B cell (primary cell): ENCODE results near the gene ASTL. TPM values are rescaled to one million over a fixed set of nuclear protein-coding genes. Genes with fewer than 3 reads are reported as not detected.

Experiments used
- ATAC-seq: fragments of 200-7000 bp; cut with Tn5 transposase; one replicate; pipeline ENCODE4 v1.10.0; 2021; ENCODE audit warnings: low read depth, mild to moderate bottlenecking, moderate number of reproducible peaks, moderate library complexity
- CTCF ChIA-PET: fragments of 350-600 bp; sonication (Branson Sonifier 250); formaldehyde crosslinking; loops from one replicate; lab custom pipeline; 2021; ENCODE audit warnings: antibody characterized with exemption, inconsistent platforms; lab: Charles Lee
- POLR2A ChIA-PET: fragments of 350-600 bp; sonication (Branson Sonifier 250); formaldehyde crosslinking; loops from one replicate; lab custom pipeline; 2021; ENCODE audit warnings: antibody characterized with exemption; lab: Charles Lee
- DNase-seq: peaks from one replicate; pipeline ENCODE4 v3.0.0; 2013
- H2AFZ ChIP-seq: 2 replicates; pipeline ENCODE4 v1.6.1; 2012; ENCODE audit warnings: mild to moderate bottlenecking, low read depth, low read length; ENCODE audit not compliant: insufficient read depth, poor library complexity, severe bottlenecking
- H3K27ac ChIP-seq, 2 donors: 1 replicate in 1 of 2; 2 replicates in 1 of 2; pipeline ENCODE4 v1.5.1; 2012 to 2013; ENCODE audit warnings: low read length in 2 of 2, mild to moderate bottlenecking in 2 of 2, moderate library complexity in 1 of 2
- H3K27me3 ChIP-seq, 4 experiments: fragments of 200-600 bp in 1 of 4; sonication (generic) in 1 of 4; replicated peaks in 1 of 4; 1 replicate in 2 of 4; 2 replicates in 2 of 4; pipeline versions ENCODE4 v1.6.1 to v1.7.0; 2013 to 2016; ENCODE audit warnings: low read length in 3 of 4, mild to moderate bottlenecking in 2 of 4, mixed read lengths in 1 of 4, moderate library complexity in 1 of 4; ENCODE audit not compliant: insufficient read depth in 4 of 4, control insufficient read depth in 3 of 4; ENCODE audit errors: control extremely low read depth in 1 of 4
- H3K36me3 ChIP-seq, 2 experiments: replicated peaks in 1 of 2; 1 replicate in 1 of 2; 2 replicates in 1 of 2; pipeline versions ENCODE4 v1.6.1 to v1.7.1; 2013; ENCODE audit warnings: low read length in 1 of 2; ENCODE audit not compliant: insufficient read depth in 2 of 2, control insufficient read depth in 1 of 2; ENCODE audit errors: control extremely low read depth in 1 of 2, extremely low read depth in 1 of 2
- H3K4me1 ChIP-seq, 2 donors: fragments of 200-600 bp in 1 of 2; sonication (generic) in 1 of 2; 1 replicate in 1 of 2; 2 replicates in 1 of 2; pipeline versions ENCODE4 v1.5.1 to v1.6.1; 2013 to 2017; ENCODE audit warnings: low read length in 2 of 2; ENCODE audit not compliant: control insufficient read depth in 2 of 2, insufficient read depth in 2 of 2
- H3K4me2 ChIP-seq: replicated peaks from 2 replicates; pipeline ENCODE3; 2012; ENCODE audit warnings: mild to moderate bottlenecking, low read depth, low read length; ENCODE audit not compliant: poor library complexity, severe bottlenecking
- H3K4me3 ChIP-seq, 5 experiments: fragments of 200-600 bp in 1 of 5; sonication (generic) in 1 of 5; 1 replicate in 3 of 5; 2 replicates in 2 of 5; pipeline versions ENCODE4 v1.5.1 to v1.7.0; 2011 to 2016; ENCODE audit warnings: low read length in 4 of 5, mild to moderate bottlenecking in 4 of 5, low read depth in 2 of 5, control low read depth in 1 of 5, moderate library complexity in 1 of 5; ENCODE audit not compliant: insufficient read depth in 1 of 5; ENCODE audit errors: control extremely low read depth in 1 of 5, extremely low read depth in 1 of 5
- H3K79me2 ChIP-seq: fragments of 200-600 bp; sonication (generic); one replicate; pipeline ENCODE4 v1.6.0; 2016; ENCODE audit warnings: low read length; ENCODE audit not compliant: control insufficient read depth, insufficient read depth
- H3K9ac ChIP-seq: fragments of 200-600 bp; sonication (generic); 2 replicates; pipeline ENCODE4 v1.6.1; 2017; ENCODE audit warnings: mild to moderate bottlenecking, low read length, moderate library complexity
- H3K9me3 ChIP-seq, 3 donors: one replicate each; pipeline versions ENCODE4 v1.6.1 to v1.7.1; 2013; ENCODE audit warnings: low read length in 2 of 3; ENCODE audit not compliant: control insufficient read depth in 2 of 3, insufficient read depth in 1 of 3; ENCODE audit errors: control extremely low read depth in 1 of 3
- H4K20me1 ChIP-seq: 2 replicates; pipeline ENCODE4 v1.6.0; 2012; ENCODE audit warnings: mild to moderate bottlenecking, low read length; ENCODE audit not compliant: insufficient read depth, control insufficient read depth, poor library complexity, severe bottlenecking
- H3K27ac Mint-ChIP-seq: one replicate; pipeline ENCODE4 v1.8.0; 2021; ENCODE audit warnings: mixed read lengths
- H3K27me3 Mint-ChIP-seq: one replicate; pipeline ENCODE4 v1.8.0; 2021; ENCODE audit warnings: mixed read lengths
- H3K4me1 Mint-ChIP-seq: one replicate; pipeline ENCODE4 v1.8.0; 2021; ENCODE audit warnings: mixed read lengths
- H3K4me3 Mint-ChIP-seq: one replicate; pipeline ENCODE4 v1.8.0; 2021; ENCODE audit warnings: mixed read lengths
- H3K9me3 Mint-ChIP-seq: one replicate; pipeline ENCODE4 v1.8.0; 2022; ENCODE audit warnings: mixed read lengths; ENCODE audit not compliant: insufficient read depth
- EZH2 ChIP-seq: IDR thresholded peaks from 2 replicates; pipeline ENCODE4 v1.6.1; 2012; ENCODE audit warnings: borderline replicate concordance, low read depth, mild to moderate bottlenecking, moderate library complexity, low read length; ENCODE audit not compliant: insufficient read depth, poor library complexity, severe bottlenecking
- WGBS: methylation state at CpG from one replicate; pipeline ENCODE4 v1.1.5; 2013; ENCODE audit warnings: missing lambda C conversion rate; ENCODE audit not compliant: insufficient coverage; 5-methylcytosine and 5-hydroxymethylcytosine counted together
- intact Hi-C: fragments of 100-400 bp; cut with micrococcal nuclease; formaldehyde crosslinking; loops from one replicate; pipeline ENCODE4 v1.10.0; 2022
- polyA plus RNA-seq: library from polyadenylated mRNA; depleted of rRNA; stranded (reverse); fragments of >200 nt; gene quantifications from 2 replicates; pipeline ENCODE4 v1.2.3, GENCODE V29; 2012
- total RNA-seq, 2 donors: library from RNA; stranded (reverse); fragments of 120-200 nt in 1 of 2; gene quantifications; 1 replicate in 1 of 2; 2 replicates in 1 of 2; pipeline versions ENCODE4 v1.2.3 to v1.2.4, GENCODE V29; 2013 to 2022
- TF ChIP-seq, protein P1 (sequence below): fragments of 200-600 bp; IDR thresholded peaks from one replicate; pipeline ENCODE4 v1.8.0; 2022; ENCODE audit warnings: antibody characterized with exemption, mild to moderate bottlenecking

Gene ASTL
- total and polyA plus RNA-seq, 2 donors (not counting 1 experiment from before 2014, with no cell fraction given) = 0.15 to 0.59 TPM

- Histone ChIP-seq H3K27me3 (no peaks in the 10 kb centered on the region), H3K4me3 (no peak overlapping the region), H3K79me2 (no peaks in the 10 kb centered on the region), H2AFZ (no peak overlapping the region), H3K36me3 (peaks cover 12 to 50% of the 10 kb centered on the region in 2 experiments), H3K9me3 (no peaks in the 10 kb centered on the region), H3K27ac (no peak overlapping the region), H4K20me1 (peaks cover 7% of the 10 kb centered on the region), H3K4me1 (no peaks in the 10 kb centered on the region), H3K9ac (no peak overlapping the region), H3K4me2 (no peak overlapping the region)
- Mint-ChIP-seq H3K4me1 (peaks cover 3% of the 10 kb centered on the region), H3K27ac (no peak overlapping the region), H3K4me3 (no peak overlapping the region), H3K27me3 (no peaks in the 10 kb centered on the region), H3K9me3 (no peaks in the 10 kb centered on the region)
- no peak for TF ChIP-seq EZH2
- TF ChIP-seq, protein P1, sequence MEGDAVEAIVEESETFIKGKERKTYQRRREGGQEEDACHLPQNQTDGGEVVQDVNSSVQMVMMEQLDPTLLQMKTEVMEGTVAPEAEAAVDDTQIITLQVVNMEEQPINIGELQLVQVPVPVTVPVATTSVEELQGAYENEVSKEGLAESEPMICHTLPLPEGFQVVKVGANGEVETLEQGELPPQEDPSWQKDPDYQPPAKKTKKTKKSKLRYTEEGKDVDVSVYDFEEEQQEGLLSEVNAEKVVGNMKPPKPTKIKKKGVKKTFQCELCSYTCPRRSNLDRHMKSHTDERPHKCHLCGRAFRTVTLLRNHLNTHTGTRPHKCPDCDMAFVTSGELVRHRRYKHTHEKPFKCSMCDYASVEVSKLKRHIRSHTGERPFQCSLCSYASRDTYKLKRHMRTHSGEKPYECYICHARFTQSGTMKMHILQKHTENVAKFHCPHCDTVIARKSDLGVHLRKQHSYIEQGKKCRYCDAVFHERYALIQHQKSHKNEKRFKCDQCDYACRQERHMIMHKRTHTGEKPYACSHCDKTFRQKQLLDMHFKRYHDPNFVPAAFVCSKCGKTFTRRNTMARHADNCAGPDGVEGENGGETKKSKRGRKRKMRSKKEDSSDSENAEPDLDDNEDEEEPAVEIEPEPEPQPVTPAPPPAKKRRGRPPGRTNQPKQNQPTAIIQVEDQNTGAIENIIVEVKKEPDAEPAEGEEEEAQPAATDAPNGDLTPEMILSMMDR = no peak
- intact Hi-C loops = no loop called here
- ChIA-PET CTCF (interaction anchor here (0.7 to 2.4 kb wide), 3 partner anchors 10 to 80 kb away, joined by 3 to 11 read pairs (median 4); no protein-coding TSS in a partner anchor), POLR2A (interaction anchor here (0.5 kb wide), 1 partner anchor 163 kb away, joined by 6 read pairs; no protein-coding TSS in a partner anchor)
- WGBS = 97% methylated on average over 5 of the region's 8 CpGs
- no peak for DNase-seq
- no peak for ATAC-seq
Measured at GRCh38 chr2:96184989-96185388, 46.7 kb upstream of the ASTL start.

- Histone ChIP-seq H3K27me3 (no peaks in the 10 kb centered on the region), H3K9ac (no peak overlapping the region), H3K27ac (no peak overlapping the region), H3K9me3 (no peaks in the 10 kb centered on the region), H2AFZ (no peak overlapping the region), H3K36me3 (peaks cover 12 to 44% of the 10 kb centered on the region in 2 experiments), H3K79me2 (no peaks in the 10 kb centered on the region), H3K4me3 (no peak overlapping the region), H3K4me1 (no peaks in the 10 kb centered on the region), H3K4me2 (no peak overlapping the region), H4K20me1 (peaks cover 3% of the 10 kb centered on the region)
- no peaks in the 10 kb centered on the region for H3K27me3 Mint-ChIP-seq
- H3K9me3 Mint-ChIP-seq = no peaks in the 10 kb centered on the region
- ChIA-PET POLR2A (interaction anchor here (0.5 kb wide), 1 partner anchor 164 kb away, joined by 6 read pairs; no protein-coding TSS in a partner anchor), CTCF (interaction anchor here (2.0 kb wide), 1 partner anchor 10 kb away, joined by 8 read pairs; no protein-coding TSS in a partner anchor)
- no peak for ATAC-seq
- intact Hi-C loops = no loop called here
- no peak for DNase-seq
- H3K27ac Mint-ChIP-seq = peak overlapping the region; percentile 29
- no peak for TF ChIP-seq EZH2
- TF ChIP-seq, protein P1 = no peak
- no peak overlapping the region for H3K4me3 Mint-ChIP-seq
- WGBS = 93% methylated on average over 5 of the region's 8 CpGs
- peaks cover 3% of the 10 kb centered on the region for H3K4me1 Mint-ChIP-seq
Measured at GRCh38 chr2:96184188-96184587, 45.9 kb upstream of the ASTL start.
